Activated T-cell treated with anti-CD3 and anti-CD28 coated beads for 24 hours (primary cell): Measurements from ENCODE around the gene C1QL3.

Source experiments
- DNase-seq: peaks from one replicate; pipeline ENCODE4 v3.0.0-alpha.2; 2020; ENCODE audit warnings: low read depth

The C1QL3 gene

GRCh38 chr10:16493884-16494536, 27.7 kb downstream of the C1QL3 start:
- DNase-seq: no peak

DNA sequence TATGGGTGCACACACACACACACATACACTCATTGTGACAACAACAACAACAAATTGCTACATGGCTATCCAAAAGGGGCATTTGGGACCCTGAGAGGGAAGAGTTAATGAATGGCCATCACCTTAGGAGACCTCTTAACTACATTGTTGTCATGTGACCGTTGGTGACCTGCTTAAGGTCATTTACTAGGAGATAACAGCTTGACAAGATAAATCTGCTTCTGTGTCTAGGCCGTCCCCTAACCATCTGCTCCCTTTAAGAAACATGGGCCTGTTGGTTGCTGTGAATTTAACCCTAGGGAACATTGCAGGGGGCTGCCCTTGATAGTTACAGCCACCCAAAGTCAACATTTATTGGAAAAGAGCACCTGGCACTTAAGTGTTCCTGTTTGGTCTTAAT, 29.7 kb downstream of the C1QL3 start:
- DNase-seq: no peak

DNA sequence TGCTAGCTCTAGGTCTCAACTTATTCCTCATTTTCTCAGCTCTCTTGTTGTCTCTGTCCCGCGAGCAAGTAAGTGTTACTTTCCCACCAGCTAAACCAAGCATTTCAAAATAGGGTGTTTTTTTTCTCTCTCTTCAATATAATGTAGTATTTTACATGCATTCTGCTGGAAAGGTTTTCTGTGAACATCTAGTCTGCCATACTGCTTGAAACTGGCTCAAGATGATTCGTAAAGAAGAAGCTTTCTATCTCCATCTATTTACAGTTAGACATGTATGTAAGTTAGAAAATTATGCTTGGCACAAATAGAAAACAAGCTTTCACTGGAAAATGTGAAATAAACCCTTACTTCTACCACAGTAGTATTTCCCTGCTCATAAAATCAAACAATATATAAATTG, 31.2 kb downstream of the C1QL3 start:
- no peak for DNase-seq

GRCh38 chr10:16483241-16483917, 38.3 kb downstream of the C1QL3 start:
- no peak for DNase-seq

- no peak for DNase-seq
Measured at GRCh38 chr10:16481052-16481728, 40.5 kb downstream of the C1QL3 start.

DNA sequence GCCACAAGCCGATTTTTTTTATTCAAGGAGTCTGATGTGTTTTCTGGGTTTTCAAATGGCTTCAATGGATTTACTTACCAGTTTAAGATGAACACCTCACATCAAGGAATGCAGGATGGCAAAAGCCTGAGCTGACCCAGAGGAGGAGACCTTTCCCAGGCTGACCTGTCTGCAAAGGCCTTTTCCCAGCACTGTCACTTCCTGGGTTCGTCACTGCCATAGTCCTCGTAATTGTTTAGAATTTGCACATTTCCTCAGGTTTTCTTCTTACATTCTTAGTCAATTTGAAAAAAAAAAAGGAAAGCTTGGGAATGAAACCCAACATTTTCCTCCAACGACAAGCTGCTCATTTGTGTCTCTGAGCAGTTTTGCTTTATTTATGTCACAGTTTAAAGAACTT, 42.9 kb downstream of the C1QL3 start:
- DNase-seq: no peak

- DNase-seq: no peak
Measured at GRCh38 chr10:16477757-16478156, 43.9 kb downstream of the C1QL3 start.

- DNase-seq: no peak
Measured at GRCh38 chr10:16472828-16473227, 48.9 kb downstream of the C1QL3 start.

- peak; percentile 8 for DNase-seq
Measured at GRCh38 chr10:16470747-16471146, 50.9 kb downstream of the C1QL3 start.

DNA sequence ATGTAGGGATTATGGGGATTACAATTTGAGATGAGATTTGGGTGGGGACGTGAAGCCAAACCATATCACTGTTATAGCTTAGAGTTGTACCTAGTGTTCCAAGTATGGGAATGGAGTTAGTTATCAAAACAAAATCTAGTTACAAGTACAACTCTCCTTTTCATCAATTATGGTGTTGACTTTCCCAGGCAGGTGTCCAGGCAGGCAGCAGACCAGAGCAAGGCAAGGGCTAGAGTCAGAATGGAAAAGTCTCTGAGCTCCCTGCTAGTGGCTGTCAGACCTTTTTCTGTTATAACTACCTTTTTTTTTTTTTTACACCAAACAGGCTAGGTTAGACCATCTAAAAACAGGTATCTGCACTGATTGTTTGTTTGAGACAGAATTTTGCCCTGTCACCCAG, 55.7 kb downstream of the C1QL3 start:
- DNase-seq: no peak
